Stimulated activated naive CD8-positive, alpha-beta T cell treated with anti-CD3 and anti-CD28 coated beads, Interleukin-15, Interleukin-2, amounts not matched to agents 100 ng/mL and 50 ng/mL, for 24 hours (primary cell): ENCODE results near the gene TFF1.

Experiments used
- H3K27ac Mint-ChIP-seq: one replicate; pipeline ENCODE4 v1.8.0; 2021; ENCODE audit warnings: mild to moderate bottlenecking, mixed read lengths
- H3K27me3 Mint-ChIP-seq: one replicate; pipeline ENCODE4 v1.8.0; 2021; ENCODE audit warnings: mixed read lengths
- H3K36me3 Mint-ChIP-seq: one replicate; pipeline ENCODE4 v1.8.0; 2021; ENCODE audit warnings: low read depth, mixed read lengths
- H3K4me1 Mint-ChIP-seq: one replicate; pipeline ENCODE4 v1.8.0; 2021; ENCODE audit warnings: low read depth, mixed read lengths
- H3K4me3 Mint-ChIP-seq: one replicate; pipeline ENCODE4 v1.8.0; 2021; ENCODE audit warnings: mild to moderate bottlenecking, mixed read lengths
- H3K9me3 Mint-ChIP-seq: one replicate; pipeline ENCODE4 v1.8.0; 2021; ENCODE audit warnings: mixed read lengths

TFF1 gene

DNA sequence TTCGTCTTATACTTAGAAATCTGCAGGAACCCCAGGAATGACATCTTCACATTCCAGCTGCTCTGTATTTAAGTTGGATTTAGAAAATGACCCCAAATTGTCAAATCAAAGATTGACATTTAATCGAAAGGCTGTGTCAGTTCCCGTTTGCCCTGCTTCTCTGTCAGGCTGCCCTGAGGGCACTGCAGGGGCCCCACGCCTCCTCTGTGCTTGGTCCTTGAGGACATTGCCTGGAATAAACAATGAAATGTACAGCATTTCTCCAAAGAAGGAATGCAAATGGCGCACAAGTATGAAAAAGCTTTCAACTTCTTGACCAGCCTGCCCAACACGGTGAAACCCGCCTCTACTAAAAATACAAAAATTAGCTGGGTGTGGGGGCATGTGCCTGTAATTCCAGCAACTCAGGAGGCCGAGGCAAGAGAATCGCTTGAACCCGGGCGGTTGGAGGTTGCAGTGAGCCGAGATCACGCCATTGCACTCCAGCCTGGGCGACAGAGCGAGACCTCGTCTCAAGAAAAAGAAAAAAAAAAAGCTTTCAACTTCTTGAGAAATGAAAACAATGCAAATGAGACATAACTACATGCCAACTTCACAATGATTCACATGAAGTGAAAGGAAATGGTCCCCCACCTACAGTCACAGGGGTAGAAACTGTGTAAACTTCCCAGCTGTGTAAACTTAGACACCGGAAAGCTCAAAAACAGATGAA is 26.6 kb upstream of the TFF1 start:
- Mint-ChIP-seq H3K9me3 (no peaks in the 10 kb centered on the region), H3K36me3 (peaks cover 53% of the 10 kb centered on the region), H3K27ac (peak overlapping the region; percentile 86), H3K27me3 (no peaks in the 10 kb centered on the region), H3K4me1 (peaks cover 74% of the 10 kb centered on the region), H3K4me3 (peak overlapping the region; percentile 69)

DNA sequence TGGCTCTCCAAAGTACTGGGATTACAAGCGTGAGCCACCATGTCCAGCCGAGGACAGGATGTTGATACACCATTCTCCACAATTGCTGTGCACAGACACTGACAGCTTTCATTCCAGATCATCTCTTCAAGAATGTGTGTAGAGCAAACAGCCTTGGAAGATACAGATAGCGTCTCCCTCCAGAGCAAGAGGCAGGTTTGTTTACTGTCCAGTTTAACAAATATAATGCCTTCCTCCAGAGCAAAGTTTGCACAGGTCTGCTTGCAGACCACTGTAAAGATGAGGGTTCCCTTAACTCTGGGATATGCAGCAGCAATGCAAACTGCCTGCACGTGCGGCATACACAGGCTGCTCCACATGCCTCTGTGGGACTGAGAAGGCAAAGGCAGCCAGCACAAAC is 25.0 kb upstream of the TFF1 start:
- Mint-ChIP-seq H3K4me1 (peaks cover 75% of the 10 kb centered on the region), H3K4me3 (no peak overlapping the region), H3K27ac (no peak overlapping the region), H3K9me3 (no peaks in the 10 kb centered on the region), H3K27me3 (no peaks in the 10 kb centered on the region), H3K36me3 (peaks cover 59% of the 10 kb centered on the region)

DNA sequence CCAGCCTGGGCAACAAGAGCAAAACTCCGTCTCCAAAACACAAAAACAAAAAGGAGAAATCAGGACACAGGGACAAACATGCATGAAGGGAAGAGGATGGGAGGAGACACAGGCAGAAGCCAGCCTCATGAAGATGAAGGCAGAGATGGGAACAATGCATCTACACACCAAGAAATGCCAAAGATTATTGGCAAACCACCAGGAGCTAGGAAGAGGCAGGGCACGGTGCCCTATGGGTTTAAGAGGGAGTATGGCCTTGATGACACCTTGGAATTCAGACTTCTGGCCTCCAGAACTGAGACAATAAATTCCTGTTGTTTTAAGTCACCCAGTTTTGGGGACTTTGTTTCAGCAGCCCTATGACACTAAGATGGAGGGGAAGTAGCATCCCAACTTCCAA is 24.4 kb upstream of the TFF1 start:
- H3K4me1 Mint-ChIP-seq, result peaks cover 78% of the 10 kb centered on the region
- no peaks in the 10 kb centered on the region for H3K27me3 Mint-ChIP-seq
- H3K4me3 Mint-ChIP-seq, result no peak overlapping the region
- H3K27ac Mint-ChIP-seq, result no peak overlapping the region
- H3K36me3 Mint-ChIP-seq, result peaks cover 63% of the 10 kb centered on the region
- no peaks in the 10 kb centered on the region for H3K9me3 Mint-ChIP-seq

DNA sequence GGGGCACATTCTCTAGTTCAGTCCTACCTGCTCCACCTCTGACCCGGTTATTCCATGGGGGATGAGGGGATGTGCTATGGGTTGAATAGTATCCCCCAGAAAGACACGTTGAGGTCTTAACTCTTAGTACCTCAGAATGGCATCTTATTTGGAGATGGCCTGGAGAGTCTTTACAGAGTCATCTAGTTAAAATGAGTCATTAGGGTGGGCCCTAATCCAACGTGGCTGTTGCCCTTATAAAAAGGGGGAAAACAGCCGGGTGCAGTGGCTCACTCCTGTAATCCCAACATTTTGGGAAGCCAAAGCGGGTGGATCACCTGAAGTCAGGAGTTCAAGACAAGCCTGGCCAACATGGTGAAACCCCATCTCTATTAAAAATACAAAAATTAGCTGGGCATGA is 23.9 kb upstream of the TFF1 start:
- Mint-ChIP-seq H3K27me3 (no peaks in the 10 kb centered on the region), H3K9me3 (no peaks in the 10 kb centered on the region), H3K27ac (no peak overlapping the region), H3K4me1 (peaks cover 82% of the 10 kb centered on the region), H3K4me3 (no peak overlapping the region), H3K36me3 (peaks cover 59% of the 10 kb centered on the region)

DNA sequence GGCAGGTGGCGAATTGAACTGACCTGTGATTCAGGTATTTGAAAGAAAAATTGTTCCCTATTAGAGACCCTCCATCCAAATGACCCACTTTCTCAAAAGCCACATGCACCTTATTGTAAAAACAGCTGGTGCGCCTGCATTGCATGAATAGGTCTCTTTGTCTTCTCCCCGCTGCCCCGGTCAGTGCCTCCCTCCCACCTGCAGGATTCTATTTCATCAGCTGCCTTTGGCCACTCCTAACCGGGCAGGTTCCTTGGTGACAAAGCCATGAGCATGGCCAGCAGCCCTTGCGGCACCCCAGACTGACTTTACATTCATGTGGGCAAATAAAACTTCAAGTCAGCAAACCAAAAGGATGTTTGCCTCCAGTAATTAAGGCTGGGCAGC is 23.1 kb upstream of the TFF1 start:
- Mint-ChIP-seq H3K9me3 (no peaks in the 10 kb centered on the region), H3K27me3 (no peaks in the 10 kb centered on the region), H3K27ac (no peak overlapping the region), H3K4me3 (no peak overlapping the region), H3K36me3 (peaks cover 52% of the 10 kb centered on the region), H3K4me1 (peaks cover 85% of the 10 kb centered on the region)

DNA sequence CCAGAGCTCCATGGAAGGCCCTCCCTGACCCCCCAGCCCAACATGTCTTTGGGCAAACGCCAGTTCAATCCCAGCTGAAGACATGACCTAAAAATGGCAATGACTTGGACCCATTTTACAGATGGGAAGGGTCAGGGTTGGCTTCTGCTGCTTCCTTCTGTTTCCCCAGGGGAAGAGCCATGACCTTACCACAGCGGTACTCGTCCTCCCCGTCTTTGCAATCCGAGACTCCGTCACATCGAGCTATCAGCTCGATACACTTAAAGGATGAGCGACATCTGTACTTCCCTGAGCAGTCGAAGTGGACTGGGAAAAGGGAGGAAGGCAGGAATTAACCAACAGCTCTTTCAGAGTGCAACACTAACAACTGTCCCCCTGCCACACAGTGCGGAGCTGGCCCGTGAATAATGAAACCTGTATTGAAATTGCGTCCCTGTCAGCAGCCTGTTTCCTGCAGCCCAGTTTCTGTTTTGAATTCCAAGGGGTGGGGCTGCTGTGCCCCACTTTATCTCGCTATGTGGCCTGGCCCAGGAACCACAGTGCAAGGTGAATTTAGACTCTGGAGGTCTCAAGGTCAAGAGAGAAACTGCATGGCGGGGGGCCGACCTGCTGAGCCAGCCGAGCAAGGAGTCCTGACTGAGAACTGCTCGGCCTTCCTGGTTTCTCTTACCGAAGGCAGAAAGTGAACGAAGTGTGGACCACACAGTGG is 22.6 kb upstream of the TFF1 start:
- peaks cover 52% of the 10 kb centered on the region for H3K36me3 Mint-ChIP-seq
- no peaks in the 10 kb centered on the region for H3K9me3 Mint-ChIP-seq
- no peak overlapping the region for H3K4me3 Mint-ChIP-seq
- no peaks in the 10 kb centered on the region for H3K27me3 Mint-ChIP-seq
- H3K27ac Mint-ChIP-seq, result no peak overlapping the region
- peaks cover 89% of the 10 kb centered on the region for H3K4me1 Mint-ChIP-seq

DNA sequence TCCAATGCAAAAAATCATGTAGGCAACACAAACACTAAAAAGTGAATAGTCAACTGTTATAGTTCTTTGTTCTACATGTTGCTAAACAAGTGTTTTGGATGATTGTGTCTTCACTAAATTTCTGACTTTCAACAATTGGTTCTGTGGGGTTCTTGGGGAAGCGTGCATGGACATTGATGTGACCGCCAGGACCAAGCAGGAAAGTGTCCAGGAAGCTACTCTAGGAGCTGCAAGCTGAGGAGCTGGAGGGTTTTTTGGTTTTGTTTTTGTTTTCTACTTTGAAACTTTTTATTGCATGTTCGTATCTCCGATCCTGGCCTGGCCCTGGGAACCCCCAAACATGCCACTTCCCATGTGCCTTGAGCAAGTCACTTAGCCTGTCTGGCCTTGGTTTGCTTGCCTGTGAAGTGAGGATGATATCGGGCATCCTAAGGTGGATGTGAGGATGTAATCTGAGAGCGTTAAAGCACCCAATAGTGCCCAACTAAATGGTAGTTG is 21.6 kb upstream of the TFF1 start:
- no peaks in the 10 kb centered on the region for H3K9me3 Mint-ChIP-seq
- H3K4me1 Mint-ChIP-seq, result peaks cover 79% of the 10 kb centered on the region
- H3K27me3 Mint-ChIP-seq, result no peaks in the 10 kb centered on the region
- no peak overlapping the region for H3K27ac Mint-ChIP-seq
- no peak overlapping the region for H3K4me3 Mint-ChIP-seq
- H3K36me3 Mint-ChIP-seq, result peaks cover 52% of the 10 kb centered on the region

DNA sequence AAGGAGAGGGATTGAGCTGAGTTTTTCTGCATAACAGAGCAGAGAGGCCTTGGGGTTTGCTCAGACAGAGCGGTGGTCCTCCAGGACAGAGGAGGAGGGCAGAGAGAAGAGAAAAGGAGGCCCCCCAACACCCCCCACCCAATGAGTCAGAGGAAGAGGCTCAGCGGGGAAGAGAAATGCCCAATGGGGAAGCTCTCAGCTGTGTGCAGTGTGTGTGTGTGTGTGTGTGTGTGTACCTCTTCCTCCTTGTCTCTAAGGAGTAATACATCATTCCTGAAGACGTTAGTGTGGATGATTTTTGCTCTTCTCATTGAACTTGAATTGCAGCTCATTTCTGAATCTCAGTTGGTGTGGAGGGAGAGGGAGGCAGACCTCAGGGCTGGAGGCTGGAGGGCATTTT is 20.8 kb upstream of the TFF1 start:
- H3K4me3 Mint-ChIP-seq, result no peak overlapping the region
- H3K36me3 Mint-ChIP-seq, result peaks cover 57% of the 10 kb centered on the region
- H3K9me3 Mint-ChIP-seq, result peaks cover 6% of the 10 kb centered on the region
- peaks cover 77% of the 10 kb centered on the region for H3K4me1 Mint-ChIP-seq
- no peaks in the 10 kb centered on the region for H3K27me3 Mint-ChIP-seq
- H3K27ac Mint-ChIP-seq, result peak overlapping the region; percentile 4

DNA sequence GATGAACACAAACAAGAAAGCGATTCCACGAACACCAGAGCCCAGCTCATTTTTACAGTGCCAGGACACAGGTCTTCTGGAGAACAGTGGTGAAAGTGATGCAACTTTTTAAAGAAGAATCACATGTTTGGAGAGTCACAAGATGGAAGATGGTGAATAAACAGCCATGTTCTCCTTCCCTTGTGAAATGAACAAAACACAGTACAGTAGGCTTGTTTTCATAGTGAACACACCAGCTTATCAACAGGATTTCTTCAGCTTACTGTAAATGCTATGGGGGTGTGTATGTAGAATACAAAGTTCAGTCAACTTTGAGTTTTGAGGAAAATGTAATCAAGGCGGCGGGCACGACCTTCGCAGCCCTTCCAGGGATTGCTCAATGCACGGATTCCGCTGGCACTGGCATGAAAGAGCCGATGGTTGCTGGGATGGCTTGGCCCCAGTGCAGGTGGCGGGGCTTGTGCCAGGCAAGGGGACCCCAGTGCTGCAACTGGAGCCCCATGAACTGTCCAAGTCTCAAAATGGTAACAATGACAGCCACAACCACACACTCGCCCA is 19.8 kb upstream of the TFF1 start:
- no peak overlapping the region for H3K4me3 Mint-ChIP-seq
- no peak overlapping the region for H3K27ac Mint-ChIP-seq
- no peaks in the 10 kb centered on the region for H3K27me3 Mint-ChIP-seq
- peaks cover 14% of the 10 kb centered on the region for H3K9me3 Mint-ChIP-seq
- peaks cover 57% of the 10 kb centered on the region for H3K36me3 Mint-ChIP-seq
- H3K4me1 Mint-ChIP-seq, result peaks cover 68% of the 10 kb centered on the region

DNA sequence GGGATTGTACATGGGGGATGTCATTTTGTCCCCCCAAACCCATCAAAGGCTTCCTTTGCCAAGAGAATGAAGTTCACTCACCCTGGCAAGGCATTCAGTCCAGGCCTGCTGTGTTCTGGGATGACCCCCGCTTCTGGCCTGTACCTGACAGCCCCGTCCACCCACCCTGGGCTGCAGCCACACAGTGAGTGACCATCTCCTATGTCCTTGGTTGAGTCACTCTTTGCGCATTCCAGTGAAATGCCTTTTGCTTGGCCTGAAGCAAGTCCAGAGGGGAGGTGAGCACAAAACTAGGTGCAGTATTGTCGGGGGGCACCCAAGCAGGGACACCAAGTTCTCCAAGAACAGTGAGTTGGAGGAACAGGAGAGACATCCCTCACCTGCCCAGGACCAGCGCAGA is 19.3 kb upstream of the TFF1 start:
- peaks cover 14% of the 10 kb centered on the region for H3K9me3 Mint-ChIP-seq
- H3K27ac Mint-ChIP-seq, result no peak overlapping the region
- peaks cover 54% of the 10 kb centered on the region for H3K36me3 Mint-ChIP-seq
- no peaks in the 10 kb centered on the region for H3K27me3 Mint-ChIP-seq
- peaks cover 63% of the 10 kb centered on the region for H3K4me1 Mint-ChIP-seq
- H3K4me3 Mint-ChIP-seq, result no peak overlapping the region

DNA sequence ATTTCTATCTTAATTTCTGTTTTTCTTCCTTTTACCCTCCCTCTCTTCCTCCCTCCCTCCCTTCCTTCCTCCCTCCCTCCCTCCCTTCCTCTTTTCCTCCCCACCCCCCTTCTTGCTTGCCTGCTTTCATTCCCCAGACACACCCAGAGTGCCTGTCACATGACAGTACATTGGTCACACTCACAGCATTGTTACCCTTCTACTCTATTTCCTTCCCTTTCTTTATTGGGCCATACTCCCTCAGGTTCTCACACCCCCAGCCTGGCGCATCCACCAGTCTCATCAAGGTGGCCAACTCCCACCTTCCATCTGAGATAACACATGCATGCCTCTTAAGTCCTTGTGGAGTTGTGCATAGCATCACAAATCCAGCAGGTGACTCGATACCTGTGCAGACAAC is 18.7 kb upstream of the TFF1 start:
- Mint-ChIP-seq H3K4me1 (peaks cover 57% of the 10 kb centered on the region), H3K4me3 (no peak overlapping the region), H3K36me3 (peaks cover 53% of the 10 kb centered on the region), H3K27ac (no peak overlapping the region), H3K9me3 (peaks cover 14% of the 10 kb centered on the region), H3K27me3 (no peaks in the 10 kb centered on the region)

DNA sequence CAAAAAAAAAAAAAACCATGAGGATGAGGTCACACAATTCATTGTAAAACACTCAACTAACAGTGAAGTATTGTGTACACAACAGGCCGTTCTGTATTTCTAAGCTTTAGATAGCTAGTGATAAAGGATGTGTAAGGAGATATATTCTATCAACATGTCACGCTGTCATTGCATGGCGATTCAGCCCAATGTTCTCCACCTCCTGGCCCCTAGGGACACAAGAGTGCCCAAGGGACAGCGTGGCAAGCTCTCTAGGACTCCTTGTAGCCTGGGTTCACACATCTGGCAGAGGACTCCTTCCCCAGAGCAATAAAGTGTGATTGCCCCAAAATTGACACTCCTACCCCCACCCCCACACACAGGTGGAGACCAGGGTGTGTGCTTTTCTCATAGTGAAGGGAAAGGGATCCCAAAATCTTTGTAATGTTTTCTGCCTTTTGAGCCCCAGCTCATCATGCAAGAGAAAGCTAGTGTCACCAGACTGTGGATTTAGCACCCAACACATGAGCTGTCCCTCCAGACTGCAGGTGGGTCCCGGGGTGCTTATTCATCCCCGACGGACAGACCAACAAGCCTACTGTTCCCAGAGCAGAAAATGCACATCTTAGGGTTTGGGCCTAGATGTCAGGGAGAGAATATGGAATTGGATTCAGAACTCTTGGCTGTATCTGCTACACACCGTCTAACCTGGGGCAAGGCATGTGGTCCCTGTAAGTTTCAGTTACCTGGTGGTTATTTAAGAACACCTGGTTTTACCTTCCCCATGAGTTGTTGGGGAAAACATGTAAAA is 18.0 kb upstream of the TFF1 start:
- Mint-ChIP-seq H3K9me3 (peaks cover 14% of the 10 kb centered on the region), H3K27ac (no peak overlapping the region), H3K27me3 (no peaks in the 10 kb centered on the region), H3K4me1 (peaks cover 54% of the 10 kb centered on the region), H3K36me3 (peaks cover 55% of the 10 kb centered on the region), H3K4me3 (no peak overlapping the region)

DNA sequence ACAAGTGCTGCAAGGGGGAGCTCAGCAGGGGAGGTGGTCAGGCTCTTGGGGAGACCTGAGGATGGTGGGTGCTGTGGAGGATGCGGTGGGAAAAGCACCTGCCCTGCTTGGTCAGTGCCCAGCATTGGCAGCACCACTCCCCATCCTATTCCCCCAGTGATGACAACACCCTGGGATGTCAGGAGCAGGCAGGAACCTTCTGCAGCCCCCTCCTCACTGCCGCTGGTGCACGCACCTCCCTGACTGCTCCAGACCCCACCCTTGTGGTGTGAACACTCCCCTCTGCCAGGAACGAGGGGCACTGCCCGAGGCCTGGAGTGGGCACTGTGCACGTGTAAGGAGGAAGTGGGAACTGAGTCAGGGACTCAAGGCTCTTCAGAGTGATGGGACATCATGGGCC is 17.0 kb upstream of the TFF1 start:
- Mint-ChIP-seq H3K27ac (no peak overlapping the region), H3K27me3 (no peaks in the 10 kb centered on the region), H3K36me3 (peaks cover 45% of the 10 kb centered on the region), H3K4me3 (no peak overlapping the region), H3K4me1 (peaks cover 46% of the 10 kb centered on the region), H3K9me3 (peaks cover 14% of the 10 kb centered on the region)

DNA sequence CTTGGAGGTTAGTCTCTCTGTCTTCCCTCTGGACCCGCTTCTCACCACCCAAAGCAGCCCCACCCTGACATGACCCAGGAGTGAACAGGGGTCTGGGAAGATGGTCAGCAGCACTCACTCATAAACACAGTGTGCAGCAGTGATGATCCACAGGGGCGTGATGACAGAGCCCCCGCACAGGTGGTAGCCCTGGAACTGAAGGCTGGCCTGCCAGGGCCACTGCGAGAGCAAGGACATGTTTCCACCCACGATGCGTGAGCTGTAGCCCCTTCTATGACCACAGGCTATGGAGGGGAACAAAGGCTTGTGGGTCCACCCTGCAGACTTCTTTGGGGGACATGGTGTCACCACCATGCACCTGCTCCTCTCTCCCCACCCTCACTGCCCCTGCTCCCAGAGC is 16.6 kb upstream of the TFF1 start:
- peaks cover 14% of the 10 kb centered on the region for H3K9me3 Mint-ChIP-seq
- H3K4me3 Mint-ChIP-seq, result no peak overlapping the region
- peaks cover 41% of the 10 kb centered on the region for H3K36me3 Mint-ChIP-seq
- peaks cover 43% of the 10 kb centered on the region for H3K4me1 Mint-ChIP-seq
- H3K27me3 Mint-ChIP-seq, result no peaks in the 10 kb centered on the region
- no peak overlapping the region for H3K27ac Mint-ChIP-seq
